ENCODE results near the gene PERCC1. TPM values are rescaled to one million over a fixed set of nuclear protein-coding genes. Genes with fewer than 3 reads are reported as not detected.
A peak's percentile ranks its signal among the peaks of the same experiment; 100 is the strongest.

The PERCC1 gene
- total RNA-seq, 3 donors from 2014 or later = not detected

DNA sequence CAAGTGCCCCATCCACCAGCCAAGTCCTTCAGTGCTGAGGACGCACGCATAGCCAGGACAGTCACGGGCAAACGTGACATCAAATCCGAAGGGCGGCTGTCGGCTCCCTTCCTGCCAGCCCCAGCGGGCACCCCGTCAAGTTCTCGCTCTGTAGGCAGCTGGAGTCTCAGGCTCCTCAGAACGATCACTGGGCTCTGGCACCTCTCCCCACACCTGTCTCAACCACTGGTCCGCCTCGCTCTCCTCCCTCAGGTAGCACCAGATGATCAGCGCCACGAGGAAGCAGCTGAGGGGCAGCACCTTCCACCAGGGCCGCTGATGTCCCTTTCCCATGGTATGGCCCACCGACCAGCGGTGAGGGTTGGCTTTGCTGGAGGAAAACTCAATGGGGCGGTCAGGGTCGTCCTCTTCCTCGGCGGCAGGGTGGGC lies 10.8 kb upstream of the PERCC1 start:
- TF ChIP-seq POLR2AphosphoS5 (IDR thresholded peaks at IDR 0.05) = no peak
- TF ChIP-seq, protein P1, sequence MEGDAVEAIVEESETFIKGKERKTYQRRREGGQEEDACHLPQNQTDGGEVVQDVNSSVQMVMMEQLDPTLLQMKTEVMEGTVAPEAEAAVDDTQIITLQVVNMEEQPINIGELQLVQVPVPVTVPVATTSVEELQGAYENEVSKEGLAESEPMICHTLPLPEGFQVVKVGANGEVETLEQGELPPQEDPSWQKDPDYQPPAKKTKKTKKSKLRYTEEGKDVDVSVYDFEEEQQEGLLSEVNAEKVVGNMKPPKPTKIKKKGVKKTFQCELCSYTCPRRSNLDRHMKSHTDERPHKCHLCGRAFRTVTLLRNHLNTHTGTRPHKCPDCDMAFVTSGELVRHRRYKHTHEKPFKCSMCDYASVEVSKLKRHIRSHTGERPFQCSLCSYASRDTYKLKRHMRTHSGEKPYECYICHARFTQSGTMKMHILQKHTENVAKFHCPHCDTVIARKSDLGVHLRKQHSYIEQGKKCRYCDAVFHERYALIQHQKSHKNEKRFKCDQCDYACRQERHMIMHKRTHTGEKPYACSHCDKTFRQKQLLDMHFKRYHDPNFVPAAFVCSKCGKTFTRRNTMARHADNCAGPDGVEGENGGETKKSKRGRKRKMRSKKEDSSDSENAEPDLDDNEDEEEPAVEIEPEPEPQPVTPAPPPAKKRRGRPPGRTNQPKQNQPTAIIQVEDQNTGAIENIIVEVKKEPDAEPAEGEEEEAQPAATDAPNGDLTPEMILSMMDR (IDR thresholded peaks at IDR 0.05) = no peak
- TF ChIP-seq POLR2A (IDR thresholded peaks at IDR 0.05) = no peak
- intact Hi-C loops (cut with DNase I; ENCODE audit: low total_unique reads) = no loop called here
- peak overlapping the region; percentile 93 to 97 for H3K27ac ChIP-seq

GRCh38 chr16:1422076-1422475 lies 8.8 kb upstream of the PERCC1 start:
- H3K4me3 ChIP-seq = no peak overlapping the region
- intact Hi-C loops (cut with DNase I; ENCODE audit: low total_unique reads) = no loop called here
- TF ChIP-seq, protein P1 (IDR thresholded peaks at IDR 0.05) = no peak
- no peak for TF ChIP-seq POLR2AphosphoS5 (IDR thresholded peaks at IDR 0.05)
- no peak for TF ChIP-seq POLR2A (IDR thresholded peaks at IDR 0.05)
- H3K4me1 ChIP-seq = peaks cover 4 to 6% of the 10 kb centered on the region in 2 donors
- H3K27me3 ChIP-seq = no peaks in the 10 kb centered on the region
- H3K36me3 ChIP-seq = no peaks in the 10 kb centered on the region
- no peaks in the 10 kb centered on the region for H3K9me3 ChIP-seq
- DNase-seq (ENCODE audit: low spot score in 2 of 2) = no peak
- peak overlapping the region; percentile 93 to 97 for H3K27ac ChIP-seq

More for the DNA sequence above, 10.8 kb upstream of the PERCC1 start:
- Histone ChIP-seq H3K36me3 (no peaks in the 10 kb centered on the region), H3K4me1 (peaks cover 4 to 6% of the 10 kb centered on the region in 2 donors), H3K9me3 (no peaks in the 10 kb centered on the region), H3K27me3 (no peaks in the 10 kb centered on the region), H3K4me3 (peak overlapping the region; percentile 85 to 93 (median 91))
- DNase-seq (ENCODE audit: low spot score in 2 of 2) = no peak

GRCh38 chr16:1424028-1424427 lies 6.8 kb upstream of the PERCC1 start:
- H3K4me3 ChIP-seq = no peak overlapping the region
- no peak for DNase-seq (ENCODE audit: low spot score in 2 of 2)
- H3K4me1 ChIP-seq = peaks cover 4 to 6% of the 10 kb centered on the region in 2 donors
- H3K9me3 ChIP-seq = no peaks in the 10 kb centered on the region
- no peaks in the 10 kb centered on the region for H3K36me3 ChIP-seq
- TF ChIP-seq POLR2AphosphoS5 (IDR thresholded peaks at IDR 0.05) = no peak
- TF ChIP-seq, protein P1 (IDR thresholded peaks at IDR 0.05) = no peak
- no peak for TF ChIP-seq POLR2A (IDR thresholded peaks at IDR 0.05)
- H3K27ac ChIP-seq = no peak overlapping the region
- H3K27me3 ChIP-seq = no peaks in the 10 kb centered on the region
- intact Hi-C loops (cut with DNase I; ENCODE audit: low total_unique reads) = no loop called here

DNA sequence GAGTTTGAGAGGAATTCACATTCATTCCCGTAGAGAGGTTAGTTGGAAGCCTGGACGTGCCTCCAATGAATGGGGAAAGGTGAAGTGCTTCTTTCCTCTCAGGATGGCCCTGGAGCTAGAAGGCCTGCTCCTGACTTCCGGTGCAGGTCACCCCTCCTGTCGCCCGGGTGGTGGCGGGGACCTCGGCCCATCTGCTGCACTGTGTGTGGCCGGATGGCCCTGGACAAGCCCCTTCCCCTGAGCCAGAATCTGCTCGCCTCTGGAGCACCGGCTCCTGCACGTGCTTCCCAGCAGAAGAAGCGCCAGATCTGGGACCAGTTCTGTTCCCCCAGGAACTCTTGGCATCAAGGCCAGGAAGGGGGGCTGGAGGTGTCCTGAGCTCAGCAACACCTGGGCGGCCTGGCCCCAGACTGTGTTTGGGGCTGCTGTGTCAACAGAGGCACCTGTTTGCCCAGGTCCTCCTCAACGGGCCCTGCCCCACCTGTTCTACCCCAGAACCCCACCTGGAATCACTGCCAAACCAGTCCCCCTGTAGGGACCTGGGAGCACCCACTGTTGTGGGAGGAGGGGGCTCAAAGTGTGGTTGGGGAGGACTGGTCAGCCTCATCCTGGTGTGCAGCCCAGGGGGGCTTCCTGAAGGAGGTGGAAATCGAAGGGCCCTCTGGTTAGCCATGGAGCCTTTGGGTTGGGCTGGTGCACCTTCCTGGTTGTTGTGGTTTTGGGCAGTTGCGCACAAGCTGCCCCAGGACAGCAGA lies 5.1 kb upstream of the PERCC1 start:
- Histone ChIP-seq H3K27ac (no peak overlapping the region), H3K36me3 (no peaks in the 10 kb centered on the region), H3K4me1 (no peaks in the 10 kb centered on the region), H3K9me3 (no peaks in the 10 kb centered on the region), H3K4me3 (no peak overlapping the region), H3K27me3 (no peaks in the 10 kb centered on the region)
- intact Hi-C loops (cut with DNase I; ENCODE audit: low total_unique reads) = no loop called here
- no peak for TF ChIP-seq POLR2A (IDR thresholded peaks at IDR 0.05)
- TF ChIP-seq POLR2AphosphoS5 (IDR thresholded peaks at IDR 0.05) = no peak
- TF ChIP-seq, protein P1 (IDR thresholded peaks at IDR 0.05) = no peak
- DNase-seq (ENCODE audit: low spot score in 2 of 2) = no peak

DNA sequence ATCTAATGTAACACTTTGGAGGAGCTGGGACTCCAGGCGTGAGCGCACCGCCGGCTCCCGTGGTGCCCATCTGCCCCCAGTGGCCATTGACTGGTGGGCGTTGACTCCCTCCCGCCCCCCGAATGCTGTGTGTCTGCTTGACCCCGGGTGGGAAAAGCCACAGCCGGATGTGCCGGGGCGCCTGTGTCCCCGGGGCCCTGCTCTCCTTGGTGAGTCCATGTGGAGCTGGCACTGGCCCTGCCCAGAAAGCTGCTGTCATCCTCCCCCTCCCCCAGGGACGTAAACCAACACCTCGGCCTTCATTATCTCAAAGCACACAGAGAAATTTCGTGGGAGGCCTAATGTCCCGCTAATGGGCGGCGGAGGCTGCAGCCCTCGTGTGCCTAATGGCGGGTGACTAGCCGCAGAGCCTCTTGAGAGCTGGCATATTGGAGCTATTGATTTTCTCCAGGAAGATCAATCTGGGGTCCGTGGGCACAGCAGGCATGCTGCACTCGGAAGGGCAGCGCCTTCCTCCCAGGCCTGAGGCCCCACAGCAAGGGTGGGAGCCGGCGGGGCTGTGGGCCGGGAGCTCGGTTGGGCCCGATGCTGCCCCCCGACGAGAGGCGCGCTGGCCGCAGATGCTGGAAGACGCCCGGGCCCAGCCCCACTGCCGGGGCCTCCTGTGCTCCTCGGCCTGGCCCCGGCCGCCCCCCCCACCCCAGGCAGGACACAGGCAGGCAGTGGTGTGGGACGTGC lies 4.0 kb upstream of the PERCC1 start:
- Histone ChIP-seq H3K4me3 (peak overlapping the region in 2 of 3 donors; percentile 55 to 68), H3K27ac (peak overlapping the region in 1 of 2 donors; percentile 55), H3K9me3 (no peaks in the 10 kb centered on the region), H3K36me3 (no peaks in the 10 kb centered on the region), H3K27me3 (no peaks in the 10 kb centered on the region), H3K4me1 (no peaks in the 10 kb centered on the region)
- intact Hi-C loops (cut with DNase I; ENCODE audit: low total_unique reads) = no loop called here
- TF ChIP-seq, protein P1 (IDR thresholded peaks at IDR 0.05) = no peak
- TF ChIP-seq POLR2A (IDR thresholded peaks at IDR 0.05) (no peak), POLR2AphosphoS5 (IDR thresholded peaks at IDR 0.05) (no peak)
- no peak for DNase-seq (ENCODE audit: low spot score in 2 of 2)
